ENCODE results near the gene SORL1-AS1.

SORL1-AS1 gene

GRCh38 chr11:121427400-121427744 is 25.4 kb downstream of the SORL1-AS1 start:
- no peak for TF ChIP-seq CTCF (IDR thresholded peaks at IDR 0.05; ENCODE audit: low read depth, low read length, missing control alignments)
- Histone ChIP-seq H3K27me3 (replicated peaks) (peaks cover 15% of the 10 kb centered on the region), H3K36me3 (replicated peaks) (no peaks in the 10 kb centered on the region), H3K27ac (no peak overlapping the region), H3K4me3 (ENCODE audit: low read depth, low read length) (no peak overlapping the region)
- DNase-seq: no peak
- in situ Hi-C loops (cut with HindIII; ENCODE audit: low pct_ligation_motif_present, low sequenced_read_pairs): no loop called here

GRCh38 chr11:121426476-121427399 is 26.0 kb downstream of the SORL1-AS1 start:
- H3K27ac ChIP-seq: no peak overlapping the region

DNA sequence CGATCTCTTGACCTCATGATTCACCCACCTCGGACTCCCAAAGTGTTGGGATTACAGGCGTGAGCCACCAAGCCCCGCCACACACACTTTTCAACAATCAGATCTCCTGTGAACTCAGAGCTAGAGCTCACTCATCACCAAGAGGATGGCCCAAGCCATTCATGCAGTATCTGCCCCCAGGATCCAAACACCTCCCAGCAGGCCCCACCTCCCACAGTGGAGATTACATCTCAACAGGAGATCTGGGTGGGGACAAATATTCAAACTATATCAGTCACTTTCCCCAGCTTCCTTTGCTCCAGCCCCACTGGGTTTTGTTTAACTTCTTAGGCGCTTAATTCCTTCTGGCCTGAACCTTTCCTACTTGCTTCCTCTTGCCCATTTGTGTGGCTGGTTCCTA is 26.9 kb downstream of the SORL1-AS1 start:
- H3K36me3 ChIP-seq (replicated peaks): no peaks in the 10 kb centered on the region
- peaks cover 15% of the 10 kb centered on the region for H3K27me3 ChIP-seq (replicated peaks)
- TF ChIP-seq CTCF (IDR thresholded peaks at IDR 0.05; ENCODE audit: low read depth, low read length, missing control alignments): no peak
- H3K4me3 ChIP-seq (ENCODE audit: low read depth, low read length): no peak overlapping the region
- DNase-seq: no peak
- in situ Hi-C loops (cut with HindIII; ENCODE audit: low pct_ligation_motif_present, low sequenced_read_pairs): no loop called here
- no peak overlapping the region for H3K27ac ChIP-seq

More at GRCh38 chr11:121426476-121427399, 26.0 kb downstream of the SORL1-AS1 start:
- Histone ChIP-seq H3K27me3 (replicated peaks) (peaks cover 15% of the 10 kb centered on the region), H3K4me3 (ENCODE audit: low read depth, low read length) (no peak overlapping the region), H3K36me3 (replicated peaks) (no peaks in the 10 kb centered on the region)
- DNase-seq: no peak
- in situ Hi-C loops (cut with HindIII; ENCODE audit: low pct_ligation_motif_present, low sequenced_read_pairs): no loop called here
- no peak for TF ChIP-seq CTCF (IDR thresholded peaks at IDR 0.05; ENCODE audit: low read depth, low read length, missing control alignments)

DNA sequence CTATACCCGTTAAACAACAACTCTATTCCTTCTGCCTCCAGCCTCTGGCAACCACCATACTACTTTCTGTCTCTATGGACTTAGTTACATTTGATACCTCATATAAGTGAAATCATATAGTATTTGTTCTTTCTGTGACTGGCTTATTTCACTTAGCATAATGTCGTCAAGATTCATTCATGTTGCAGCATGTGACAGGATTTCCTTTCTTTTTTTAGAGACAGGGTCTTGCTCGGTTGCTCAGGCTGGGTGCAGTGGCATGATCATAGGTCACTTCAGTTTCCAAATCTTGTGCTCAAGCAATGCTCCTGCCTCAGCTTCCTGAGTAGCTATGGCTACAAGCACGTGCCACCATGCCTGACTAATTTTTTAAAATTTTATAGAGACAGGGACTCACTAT is 30.1 kb downstream of the SORL1-AS1 start:
- H3K27ac ChIP-seq: no peak overlapping the region
- no peak for TF ChIP-seq CTCF (IDR thresholded peaks at IDR 0.05; ENCODE audit: low read depth, low read length, missing control alignments)
- no peaks in the 10 kb centered on the region for H3K36me3 ChIP-seq (replicated peaks)
- H3K27me3 ChIP-seq (replicated peaks): peaks cover 8% of the 10 kb centered on the region
- in situ Hi-C loops (cut with HindIII; ENCODE audit: low pct_ligation_motif_present, low sequenced_read_pairs): no loop called here
- no peak overlapping the region for H3K4me3 ChIP-seq (ENCODE audit: low read depth, low read length)
- DNase-seq: no peak

- Histone ChIP-seq H3K4me3 (ENCODE audit: low read depth, low read length) (no peak overlapping the region), H3K27ac (no peak overlapping the region), H3K27me3 (replicated peaks) (no peaks in the 10 kb centered on the region), H3K36me3 (replicated peaks) (no peaks in the 10 kb centered on the region)
- in situ Hi-C loops (cut with HindIII; ENCODE audit: low pct_ligation_motif_present, low sequenced_read_pairs): no loop called here
- TF ChIP-seq CTCF (IDR thresholded peaks at IDR 0.05; ENCODE audit: low read depth, low read length, missing control alignments): no peak
- DNase-seq: no peak
These were observed 31.4 kb downstream of the SORL1-AS1 start for GRCh38 chr11:121421149-121421901.

Data from brain microvascular endothelial cell (primary cell).